AG08395 (cell line): ENCODE measurements around the gene EMX1.
A peak's percentile ranks its signal among the peaks of the same experiment; 100 is the strongest.

ENCODE experiments used
- DNase-seq: peaks from one replicate; pipeline ENCODE4 v3.0.0; 2012; ENCODE audit warnings: mixed read lengths, low spot score

EMX1 gene

DNA sequence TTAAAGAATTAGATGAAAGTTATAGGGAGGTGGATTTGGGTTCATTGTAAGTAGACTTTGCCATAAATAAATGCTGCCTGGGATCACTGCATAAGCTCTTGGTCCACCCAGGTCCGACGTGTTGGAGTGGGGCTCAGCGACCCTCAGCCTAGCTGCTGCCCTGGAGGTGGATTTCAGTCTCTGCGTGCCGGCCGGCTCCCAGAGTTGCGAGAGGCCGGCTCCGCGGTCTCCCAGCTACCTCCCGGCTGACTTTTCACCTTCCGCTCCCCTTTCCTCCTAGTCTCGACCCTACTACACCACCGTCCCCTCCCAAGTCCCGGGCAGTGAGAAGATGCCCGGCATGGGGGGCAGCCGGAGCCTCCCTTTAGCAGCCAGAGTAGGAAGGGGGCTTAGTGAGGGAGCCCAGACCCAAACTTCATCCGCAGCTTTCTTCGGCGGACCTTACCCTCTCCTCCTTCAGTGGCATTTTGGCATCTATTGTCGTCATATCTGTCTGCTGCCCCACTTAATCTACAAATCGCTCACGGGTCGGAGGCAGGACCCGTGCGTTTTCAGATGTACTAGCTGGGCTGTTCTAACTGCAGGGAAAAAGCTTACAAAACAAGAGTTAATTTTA lies 8.1 kb downstream of the EMX1 start:
- no peak for DNase-seq

DNA sequence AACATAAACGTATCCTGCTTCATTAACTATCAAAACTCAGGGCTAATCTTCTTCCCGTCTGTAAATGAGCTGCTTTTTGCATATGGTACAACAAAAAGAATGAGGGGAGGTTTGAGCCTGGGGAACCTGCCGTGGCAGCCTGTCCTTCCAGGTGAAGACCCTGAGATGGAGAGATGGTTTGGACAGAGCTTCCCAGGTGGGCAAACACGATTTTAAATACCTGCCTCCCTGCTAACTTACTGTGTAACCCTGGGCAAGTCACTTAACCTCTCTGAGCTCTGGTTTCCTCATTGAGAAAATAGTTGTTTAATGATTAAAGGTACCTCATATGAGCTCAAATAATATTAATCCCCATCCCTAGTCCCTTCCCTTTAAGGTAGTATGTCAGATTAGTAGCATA lies 9.0 kb downstream of the EMX1 start:
- DNase-seq = no peak

DNA sequence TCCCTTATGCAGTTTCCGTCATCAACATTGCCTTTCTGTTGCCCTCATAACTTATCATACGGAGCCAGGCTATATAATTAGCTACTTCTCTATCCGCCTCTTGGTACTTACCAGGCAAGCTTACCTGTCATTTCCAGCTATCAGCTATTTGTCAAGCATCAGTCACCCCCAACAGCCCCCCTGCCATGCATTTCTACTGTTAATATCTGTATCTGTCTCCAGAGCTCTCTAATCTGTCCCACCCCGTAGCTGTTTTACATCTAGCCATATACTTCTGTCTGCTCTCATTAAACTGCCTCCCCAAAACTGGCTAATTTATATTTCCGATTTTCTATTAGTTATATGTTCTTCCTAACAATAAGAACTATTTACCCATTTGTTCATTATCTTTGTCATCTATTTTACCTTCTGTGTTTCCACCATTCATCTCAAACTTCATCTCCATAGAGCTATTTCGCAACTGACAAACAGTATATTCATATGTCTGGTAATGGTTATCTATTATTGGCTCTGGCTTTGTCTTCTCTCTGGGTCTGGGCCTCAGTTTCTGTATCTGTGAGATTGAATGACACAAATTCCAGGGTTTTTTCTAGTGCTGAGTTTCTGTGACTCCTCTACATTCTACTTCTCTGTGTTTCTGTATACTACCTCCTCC lies 9.6 kb downstream of the EMX1 start:
- DNase-seq = no peak

DNA sequence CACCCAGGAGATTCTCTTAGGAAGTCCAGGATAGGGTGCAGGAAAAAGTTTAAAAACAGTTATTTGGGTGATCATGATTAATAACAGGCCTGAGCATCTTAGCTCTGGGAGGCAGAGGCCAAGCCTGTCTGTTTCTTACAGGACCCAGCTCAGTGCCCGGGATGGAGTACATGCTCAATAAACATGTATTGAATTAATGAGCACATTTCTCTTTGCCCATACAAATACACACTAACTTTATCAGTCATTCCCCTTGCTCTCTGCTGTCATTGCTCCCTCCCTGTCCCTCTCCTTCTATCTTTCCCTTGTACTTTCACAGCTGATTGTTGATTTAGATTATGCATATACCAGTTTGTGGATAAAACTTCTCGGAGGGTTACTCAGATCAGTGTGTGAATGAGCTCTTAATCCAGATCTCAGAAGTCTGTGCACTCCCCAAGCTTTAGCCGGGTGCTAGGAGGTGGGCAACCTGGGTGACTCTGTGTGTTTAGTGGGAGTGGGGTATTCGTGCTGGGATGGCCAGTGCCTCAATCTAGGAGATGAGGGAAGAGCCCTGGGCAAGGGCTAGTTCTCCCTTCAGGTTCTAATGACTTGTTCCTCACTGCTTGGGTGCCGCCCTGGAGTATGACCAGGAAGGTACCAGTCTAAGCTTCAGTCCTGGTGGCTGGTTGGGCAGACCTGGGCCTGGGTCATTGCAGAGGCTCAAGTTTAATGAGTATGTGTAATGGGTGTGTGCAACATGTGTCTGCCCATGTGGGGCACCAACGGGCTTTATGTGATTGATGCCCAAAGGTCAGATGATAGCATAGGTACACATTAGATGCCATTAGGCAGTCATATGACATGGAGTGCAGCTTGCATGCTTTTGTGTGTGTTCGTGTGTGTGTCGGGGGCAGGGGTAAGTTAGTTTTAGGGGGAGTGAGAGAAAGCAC lies 10.6 kb downstream of the EMX1 start:
- no peak for DNase-seq

DNA sequence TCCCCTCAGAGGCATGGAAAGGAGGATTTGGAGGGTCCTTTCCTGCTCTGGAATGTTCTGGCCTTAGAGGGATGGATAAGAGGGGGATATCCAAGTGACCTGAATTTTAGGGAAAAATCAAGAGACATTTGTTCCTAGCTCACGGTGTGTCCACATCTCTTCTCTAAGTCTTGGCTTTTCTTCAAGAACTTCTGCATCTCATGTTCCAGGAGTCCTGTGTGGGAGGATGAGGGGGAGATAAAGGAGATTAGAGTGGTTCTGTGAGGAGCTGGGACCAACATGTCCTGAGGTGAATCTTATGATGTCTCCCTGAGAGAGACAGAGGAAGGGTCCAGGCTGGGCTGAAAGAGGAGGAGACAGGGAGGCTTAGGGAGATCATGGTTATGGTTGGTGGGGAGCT lies 11.7 kb downstream of the EMX1 start:
- DNase-seq = no peak

DNA sequence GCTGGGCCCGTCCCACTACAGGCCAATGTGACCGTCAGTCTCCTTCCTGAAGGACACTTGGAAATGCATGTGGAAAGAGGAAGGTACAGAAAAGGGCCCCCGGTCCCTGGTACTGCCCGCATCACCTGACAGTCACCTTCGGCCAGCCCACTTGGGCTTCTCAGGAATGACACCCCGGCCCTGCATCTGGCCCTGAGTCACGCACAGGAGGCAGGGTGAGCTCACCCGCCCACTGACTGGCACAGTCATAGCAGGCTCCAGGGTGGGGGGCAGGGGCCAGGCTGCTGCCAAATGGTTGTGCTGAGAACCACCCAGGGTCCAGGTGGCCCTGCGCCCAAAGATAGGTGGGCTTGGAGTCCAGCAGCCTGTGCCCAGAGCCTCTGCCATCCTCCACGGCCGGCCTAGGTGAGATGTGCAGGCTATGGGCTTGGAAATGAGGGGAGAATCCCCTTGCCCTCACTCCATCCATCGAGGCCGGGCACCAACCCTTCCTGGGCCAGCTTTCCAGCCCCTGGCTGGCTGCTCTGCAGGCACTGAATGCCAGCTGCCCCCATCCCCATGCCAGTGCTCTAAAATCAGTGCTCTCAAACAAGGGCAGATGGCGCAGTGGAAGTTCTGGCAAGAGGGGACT lies 14.1 kb downstream of the EMX1 start:
- DNase-seq = peak; percentile 54

DNA sequence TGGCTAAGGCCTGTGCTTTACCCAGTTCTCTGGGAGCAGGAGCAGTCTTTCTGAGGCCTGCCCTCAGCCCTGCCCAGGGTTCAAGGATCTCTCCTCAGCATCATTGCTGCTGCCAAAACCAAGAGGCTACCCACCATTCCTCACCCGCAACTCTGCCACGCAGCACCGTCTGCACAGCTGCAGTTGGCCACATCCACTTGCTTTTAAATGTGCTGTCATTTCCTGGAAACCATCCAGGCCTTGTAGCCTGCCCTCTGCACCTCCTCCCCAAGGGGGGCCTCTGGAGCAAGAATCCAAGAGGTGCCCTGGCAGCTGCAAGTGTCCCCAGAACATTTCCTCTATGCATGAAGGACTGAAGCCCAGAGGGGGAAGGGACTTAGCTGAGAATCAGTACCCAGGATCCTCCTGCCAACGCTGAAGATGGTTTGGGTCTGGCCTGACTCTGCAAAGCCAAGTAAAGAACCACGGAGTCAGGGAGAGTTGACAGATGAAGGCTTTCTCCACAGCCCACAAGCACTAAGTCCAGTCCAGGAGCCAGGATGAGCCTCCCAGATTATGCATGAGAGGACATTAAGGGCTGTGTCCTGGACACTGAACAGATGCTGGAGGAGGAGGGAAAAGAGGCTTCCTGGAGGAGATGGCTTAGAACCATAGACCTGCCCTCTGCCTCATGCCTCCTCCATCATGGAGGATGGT lies 14.9 kb downstream of the EMX1 start:
- peak; percentile 26 for DNase-seq

DNA sequence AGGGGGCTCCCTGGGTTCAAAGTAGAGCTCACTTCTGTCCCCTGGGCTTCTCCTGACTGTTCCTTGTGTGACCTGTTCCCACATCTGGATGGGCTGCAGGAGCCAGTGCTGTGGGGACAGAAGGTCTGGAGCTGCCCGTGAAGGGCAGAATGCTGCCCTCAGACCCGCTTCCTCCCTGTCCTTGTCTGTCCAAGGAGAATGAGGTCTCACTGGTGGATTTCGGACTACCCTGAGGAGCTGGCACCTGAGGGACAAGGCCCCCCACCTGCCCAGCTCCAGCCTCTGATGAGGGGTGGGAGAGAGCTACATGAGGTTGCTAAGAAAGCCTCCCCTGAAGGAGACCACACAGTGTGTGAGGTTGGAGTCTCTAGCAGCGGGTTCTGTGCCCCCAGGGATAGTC lies 15.5 kb downstream of the EMX1 start:
- DNase-seq = no peak

DNA sequence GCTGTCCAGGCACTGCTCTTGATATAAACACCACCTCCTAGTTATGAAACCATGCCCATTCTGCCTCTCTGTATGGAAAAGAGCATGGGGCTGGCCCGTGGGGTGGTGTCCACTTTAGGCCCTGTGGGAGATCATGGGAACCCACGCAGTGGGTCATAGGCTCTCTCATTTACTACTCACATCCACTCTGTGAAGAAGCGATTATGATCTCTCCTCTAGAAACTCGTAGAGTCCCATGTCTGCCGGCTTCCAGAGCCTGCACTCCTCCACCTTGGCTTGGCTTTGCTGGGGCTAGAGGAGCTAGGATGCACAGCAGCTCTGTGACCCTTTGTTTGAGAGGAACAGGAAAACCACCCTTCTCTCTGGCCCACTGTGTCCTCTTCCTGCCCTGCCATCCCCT lies 15.9 kb downstream of the EMX1 start:
- no peak for DNase-seq

DNA sequence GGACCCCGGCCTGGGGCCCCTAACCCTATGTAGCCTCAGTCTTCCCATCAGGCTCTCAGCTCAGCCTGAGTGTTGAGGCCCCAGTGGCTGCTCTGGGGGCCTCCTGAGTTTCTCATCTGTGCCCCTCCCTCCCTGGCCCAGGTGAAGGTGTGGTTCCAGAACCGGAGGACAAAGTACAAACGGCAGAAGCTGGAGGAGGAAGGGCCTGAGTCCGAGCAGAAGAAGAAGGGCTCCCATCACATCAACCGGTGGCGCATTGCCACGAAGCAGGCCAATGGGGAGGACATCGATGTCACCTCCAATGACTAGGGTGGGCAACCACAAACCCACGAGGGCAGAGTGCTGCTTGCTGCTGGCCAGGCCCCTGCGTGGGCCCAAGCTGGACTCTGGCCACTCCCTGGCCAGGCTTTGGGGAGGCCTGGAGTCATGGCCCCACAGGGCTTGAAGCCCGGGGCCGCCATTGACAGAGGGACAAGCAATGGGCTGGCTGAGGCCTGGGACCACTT lies 16.4 kb downstream of the EMX1 start:
- DNase-seq = no peak

DNA sequence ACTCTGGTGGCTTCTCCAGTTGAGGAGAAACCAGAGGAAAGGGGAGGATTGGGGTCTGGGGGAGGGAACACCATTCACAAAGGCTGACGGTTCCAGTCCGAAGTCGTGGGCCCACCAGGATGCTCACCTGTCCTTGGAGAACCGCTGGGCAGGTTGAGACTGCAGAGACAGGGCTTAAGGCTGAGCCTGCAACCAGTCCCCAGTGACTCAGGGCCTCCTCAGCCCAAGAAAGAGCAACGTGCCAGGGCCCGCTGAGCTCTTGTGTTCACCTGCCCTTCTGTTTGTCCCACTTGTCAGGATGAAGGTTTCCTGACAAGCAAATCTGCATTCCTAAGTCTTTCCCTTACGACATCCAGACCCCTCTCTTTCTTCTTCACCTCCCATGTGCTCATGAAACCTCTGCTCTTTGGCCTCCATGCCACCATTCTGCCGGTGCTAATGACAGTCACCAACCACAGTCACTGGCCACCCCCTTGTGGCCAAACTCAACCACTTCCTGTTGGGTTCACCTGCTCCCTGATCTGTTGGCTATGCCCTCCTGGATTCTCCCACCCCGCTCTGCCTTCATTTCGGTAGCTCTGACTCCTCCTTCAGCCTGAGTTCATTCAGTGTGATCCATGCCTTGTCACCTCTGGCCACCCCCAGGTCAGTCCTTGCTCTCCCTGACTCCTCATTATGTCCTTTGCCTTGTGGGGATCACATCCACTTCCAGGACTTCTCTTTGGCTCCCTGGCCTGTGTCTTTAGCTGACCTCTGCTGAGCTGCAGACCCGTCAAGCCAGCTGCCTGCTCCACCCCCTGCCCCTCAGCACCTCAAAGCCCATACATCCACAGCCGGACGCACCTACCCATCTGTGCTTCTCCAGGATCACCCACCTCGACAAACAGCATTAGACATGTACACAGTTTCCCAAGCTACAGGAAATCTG lies 17.6 kb downstream of the EMX1 start:
- DNase-seq = no peak

DNA sequence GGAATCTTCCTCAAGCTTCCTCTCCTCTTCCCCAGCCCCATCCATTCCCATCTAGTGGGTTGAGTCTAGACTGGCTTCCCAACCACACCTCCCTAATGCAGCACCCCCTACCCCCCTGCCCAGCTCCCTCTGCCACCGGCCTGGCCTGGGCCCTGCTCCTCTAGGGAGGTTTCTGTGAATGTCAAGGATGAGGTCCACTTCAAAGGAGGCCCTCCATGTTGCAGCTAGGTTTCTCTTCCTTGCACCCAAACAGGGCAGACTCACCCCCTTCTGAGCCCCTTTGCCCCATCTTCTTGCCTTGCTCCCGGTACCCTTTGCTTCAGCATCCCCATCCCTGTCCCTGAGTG lies 18.3 kb downstream of the EMX1 start:
- DNase-seq = no peak

DNA sequence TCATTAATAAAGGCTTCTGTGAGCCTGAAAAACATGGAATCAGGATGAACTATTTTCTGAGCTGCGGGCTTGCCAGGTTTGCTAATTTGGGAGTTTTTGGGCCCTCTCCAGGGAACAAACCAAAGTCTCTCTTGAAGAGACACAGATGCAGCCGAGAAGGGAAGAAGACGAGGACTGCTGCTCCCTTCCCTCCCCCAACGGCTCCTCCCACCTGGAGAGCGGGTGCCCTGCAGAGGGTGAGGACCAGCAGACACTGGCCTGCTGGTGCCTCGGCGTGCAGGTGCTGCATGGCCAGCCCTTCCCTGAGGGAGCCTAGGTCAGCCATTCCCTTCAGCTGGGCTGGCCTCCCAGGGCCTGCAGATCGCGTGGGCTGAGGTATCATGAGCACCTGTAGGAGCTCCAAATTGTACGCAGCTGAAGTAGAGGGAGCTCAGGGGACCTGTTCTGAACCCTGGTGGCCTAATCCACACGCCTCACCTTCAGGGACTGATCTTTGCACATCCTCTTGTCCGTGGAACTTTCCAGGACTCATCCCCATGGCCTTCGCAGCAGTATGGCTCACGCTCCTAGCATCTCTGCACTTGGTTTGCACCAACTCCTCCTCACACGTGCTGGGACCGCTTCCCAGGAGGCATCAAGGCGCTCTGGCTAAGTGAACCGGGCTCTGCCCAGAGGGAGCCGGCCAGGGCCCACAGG lies 19.5 kb downstream of the EMX1 start:
- DNase-seq = peak; percentile 31

DNA sequence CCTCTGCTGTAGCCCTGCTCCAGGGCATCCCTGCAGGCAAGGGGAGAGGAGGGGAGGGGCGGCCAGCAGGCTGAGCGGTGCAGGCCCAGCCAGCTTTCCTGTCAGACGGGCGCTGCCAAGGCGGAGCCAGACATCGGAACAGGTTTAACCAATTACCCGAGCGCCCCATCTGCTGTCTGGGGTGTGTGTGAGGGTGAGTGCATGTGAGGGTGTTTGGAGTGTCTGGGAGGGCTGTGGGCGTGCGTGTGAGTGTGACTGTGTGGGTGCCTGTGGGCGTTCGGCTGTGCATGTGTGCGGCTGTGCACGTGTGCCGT lies 20.0 kb downstream of the EMX1 start:
- peak; percentile 22 for DNase-seq

DNA sequence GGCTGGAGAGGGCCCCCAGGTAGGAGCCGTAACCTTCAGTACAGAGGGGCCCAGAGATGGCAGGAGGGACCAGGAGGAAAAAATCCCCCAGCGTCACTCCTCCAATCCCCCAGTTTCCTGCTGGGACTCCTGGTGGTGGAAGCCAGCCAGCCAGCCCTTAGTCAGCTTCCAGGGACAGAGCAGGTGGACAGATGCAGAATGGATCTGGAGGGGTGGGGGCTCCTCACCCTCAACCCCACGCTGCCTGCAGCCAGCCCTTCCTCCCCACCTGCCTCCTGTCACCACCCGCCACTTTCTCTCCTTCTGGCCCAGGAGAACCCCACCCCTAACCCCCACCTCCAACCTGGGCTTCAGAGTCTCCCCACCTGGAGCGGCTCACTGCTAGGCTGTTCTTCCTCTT lies 21.1 kb downstream of the EMX1 start:
- no peak for DNase-seq

DNA sequence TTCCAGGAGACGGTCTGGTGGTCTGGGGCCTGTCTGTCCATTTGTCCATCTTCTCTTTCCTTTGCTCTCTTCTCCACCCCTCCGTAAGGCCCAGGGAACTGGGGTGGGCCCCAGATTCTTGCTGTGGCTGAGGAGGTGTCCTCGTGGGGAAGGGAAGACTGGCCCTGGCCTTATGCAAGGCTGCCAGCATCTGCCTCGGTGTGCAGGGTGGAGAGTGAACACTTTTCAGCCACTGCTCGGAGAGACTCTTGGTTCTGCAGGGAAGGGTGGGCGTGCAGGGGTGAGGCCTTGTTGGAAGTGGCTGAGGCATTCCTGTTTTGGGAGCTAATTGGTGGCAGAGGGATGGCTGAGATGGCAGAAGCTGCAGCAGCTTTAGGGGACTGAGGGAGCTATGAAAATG lies 23.0 kb downstream of the EMX1 start:
- no peak for DNase-seq

DNA sequence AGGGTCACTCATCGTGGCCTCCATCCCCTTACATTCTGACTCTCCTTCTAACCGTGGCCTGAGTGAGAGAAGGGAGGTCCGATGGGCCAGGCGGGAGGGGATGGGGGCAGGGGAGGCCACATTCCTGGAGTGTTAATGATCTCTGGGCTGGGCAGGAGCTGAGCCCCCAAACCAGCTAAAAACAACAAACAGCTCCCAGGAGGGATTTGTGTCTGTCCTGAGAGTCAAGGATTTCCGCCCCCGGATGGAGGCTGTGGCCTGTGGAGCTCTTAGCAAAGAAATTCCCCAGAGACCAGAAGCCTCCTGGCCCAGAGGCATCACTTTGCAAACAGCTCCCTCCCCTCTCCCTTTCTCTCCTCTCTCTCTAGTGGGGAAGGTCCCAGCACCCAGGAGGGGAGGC lies 23.5 kb downstream of the EMX1 start:
- peak; percentile 53 for DNase-seq

DNA sequence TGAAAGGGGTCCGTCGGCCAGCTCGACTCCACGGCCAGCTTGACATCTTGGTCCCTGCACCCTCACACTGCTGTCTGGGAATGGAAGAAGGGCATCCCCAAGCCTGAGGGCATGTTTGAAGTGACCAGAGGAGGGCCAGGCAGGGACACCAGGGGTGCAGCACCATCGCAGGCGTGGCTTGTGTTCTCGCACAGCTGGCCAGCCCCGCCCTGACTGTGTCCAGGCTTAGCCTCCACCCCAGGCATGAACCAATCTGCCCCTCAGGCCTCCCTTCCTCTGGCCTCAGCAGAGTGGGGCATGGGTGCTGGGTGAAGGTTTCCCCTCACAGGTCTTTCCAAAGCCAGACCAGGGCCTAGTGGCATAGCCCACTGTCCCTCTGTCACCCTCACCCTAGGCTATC lies 25.0 kb downstream of the EMX1 start:
- DNase-seq = no peak

DNA sequence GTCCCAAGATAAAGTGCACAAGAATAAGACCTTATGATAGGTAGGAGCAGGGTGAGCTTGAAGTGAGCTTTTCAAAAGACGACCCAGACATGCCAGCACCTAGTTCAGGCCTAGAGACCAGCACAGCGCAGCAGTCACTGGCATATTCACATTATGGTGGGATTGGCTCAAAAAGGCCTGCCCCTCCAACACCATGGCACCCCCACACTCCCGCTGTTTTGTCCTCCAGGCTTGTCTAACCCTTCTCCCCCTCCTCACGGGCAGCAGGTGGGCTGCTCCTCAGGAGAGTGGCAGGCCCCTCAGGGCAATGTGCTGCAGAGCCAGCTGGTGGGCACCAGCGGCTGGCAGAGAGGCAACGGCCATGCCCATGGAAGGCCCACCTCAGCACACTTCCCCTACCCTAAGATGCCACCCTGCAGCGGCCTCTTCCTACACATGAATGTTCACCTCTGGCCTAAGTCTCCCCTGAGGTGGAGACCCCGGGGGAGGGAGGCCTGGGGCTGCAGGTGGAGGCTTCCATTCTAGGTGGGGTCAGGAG lies 25.6 kb downstream of the EMX1 start:
- DNase-seq = no peak
